Stimulated activated CD4-positive, alpha-beta T cell treated with anti-CD3 and anti-CD28 coated beads, Interleukin-1b, Interleukin-23, amount 100 ng/mL, for 1 hour (primary cell): Measurements from ENCODE around the gene FOXE3.

Source experiments
- DNase-seq, 2 donors: peaks; one replicate each; pipeline ENCODE4 v3.0.0-alpha.2; 2020; ENCODE audit warnings: low read depth in 2 of 2

Gene FOXE3

DNA sequence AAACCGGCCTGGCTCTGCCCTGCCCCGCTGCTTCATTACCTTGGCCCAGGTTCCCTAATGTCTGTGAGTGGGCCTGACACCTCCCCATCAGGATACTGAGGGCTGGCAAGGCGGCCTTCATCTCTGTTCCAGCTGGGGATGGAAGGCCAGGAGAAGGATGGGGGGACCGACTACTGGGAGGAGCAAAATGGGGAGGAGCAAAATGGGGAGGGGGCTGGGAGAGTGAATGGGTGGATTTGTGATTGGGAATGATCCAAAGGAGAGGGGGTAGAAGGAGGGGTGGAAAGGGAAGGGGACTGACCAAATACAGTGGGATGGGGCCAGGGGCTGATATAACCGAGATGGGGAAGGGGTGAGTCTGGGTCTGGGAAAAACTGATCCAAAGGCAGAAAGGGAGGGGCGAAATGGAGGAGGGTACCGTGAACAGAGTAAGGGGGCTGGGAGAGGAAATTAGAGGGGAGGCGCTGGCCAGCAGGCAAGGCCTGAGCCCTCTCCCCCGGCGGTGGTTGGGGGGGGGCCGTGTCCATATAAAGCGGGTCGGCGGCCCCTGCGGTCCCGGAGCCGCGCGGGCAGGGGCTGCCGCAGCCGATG lies at the start of gene FOXE3:
Gene FOXE3, plus strand, starts transcription at position 558 of the 591 bp plus-strand sequence. Its CDS starts 31 bp downstream, at position 589.
- no peak for DNase-seq

GRCh38 chr1:47367651-47368050 lies 48.4 kb upstream of the FOXE3 start:
- no peak for DNase-seq

DNA sequence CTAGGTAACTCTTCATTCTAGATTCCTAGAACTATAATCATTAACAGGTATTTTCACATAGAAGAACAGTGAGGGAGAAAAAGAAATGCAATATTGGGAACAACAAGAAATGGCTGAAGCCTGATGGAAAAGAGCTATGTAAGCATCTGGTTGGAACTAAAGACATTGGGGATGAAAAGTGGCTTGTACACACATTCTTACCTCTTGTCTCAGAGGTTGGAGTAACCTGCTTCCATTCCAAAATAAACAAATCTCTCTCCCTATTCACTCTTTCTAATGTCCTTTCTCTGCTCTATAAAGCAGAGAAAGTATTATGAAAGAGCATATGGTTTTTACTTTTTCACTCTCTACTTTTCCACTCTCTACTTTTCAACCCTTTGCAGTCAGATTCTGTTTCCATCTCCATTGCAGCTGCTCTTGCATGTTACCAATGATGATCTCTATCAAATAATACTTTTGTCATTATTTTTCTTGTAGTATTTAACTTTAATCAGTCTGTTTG lies 45.0 kb upstream of the FOXE3 start:
- no peak for DNase-seq

- no peak for DNase-seq
These were observed 41.6 kb upstream of the FOXE3 start for GRCh38 chr1:47374501-47374900.

GRCh38 chr1:47378147-47378546 lies 37.9 kb upstream of the FOXE3 start:
- DNase-seq = no peak

GRCh38 chr1:47380699-47381098 lies 35.4 kb upstream of the FOXE3 start:
- no peak for DNase-seq

DNA sequence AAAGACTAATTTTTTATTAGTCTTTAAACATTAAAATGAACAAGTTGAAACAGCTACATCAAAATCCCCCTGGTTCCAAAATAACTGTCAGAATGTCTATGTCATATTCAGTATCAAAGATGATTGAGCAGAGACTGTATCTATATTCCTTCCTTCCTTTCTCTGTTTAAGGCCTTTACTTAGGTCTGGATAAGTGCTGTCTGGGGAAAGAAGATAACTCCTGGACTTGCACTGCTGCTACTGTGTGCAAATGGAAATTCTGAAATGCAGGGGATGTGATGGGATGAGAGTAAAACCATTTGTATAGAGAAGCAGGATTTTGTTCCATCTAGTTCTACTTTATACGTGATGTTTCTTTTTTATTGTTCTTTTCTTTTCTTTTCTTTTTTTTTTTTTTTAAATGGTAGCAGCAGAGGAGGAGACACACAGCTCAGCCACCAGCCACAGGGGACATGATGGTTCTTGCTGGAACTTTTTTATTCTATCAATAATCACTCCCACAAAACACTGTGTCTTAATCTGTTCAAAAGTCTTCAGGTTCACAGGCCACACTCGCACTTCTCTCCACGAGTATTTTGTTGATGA lies 33.6 kb upstream of the FOXE3 start:
- DNase-seq = no peak

- DNase-seq = no peak
These were observed 32.0 kb upstream of the FOXE3 start for GRCh38 chr1:47384083-47384482.

- no peak for DNase-seq
These were observed 31.1 kb upstream of the FOXE3 start for GRCh38 chr1:47385020-47385419.

DNA sequence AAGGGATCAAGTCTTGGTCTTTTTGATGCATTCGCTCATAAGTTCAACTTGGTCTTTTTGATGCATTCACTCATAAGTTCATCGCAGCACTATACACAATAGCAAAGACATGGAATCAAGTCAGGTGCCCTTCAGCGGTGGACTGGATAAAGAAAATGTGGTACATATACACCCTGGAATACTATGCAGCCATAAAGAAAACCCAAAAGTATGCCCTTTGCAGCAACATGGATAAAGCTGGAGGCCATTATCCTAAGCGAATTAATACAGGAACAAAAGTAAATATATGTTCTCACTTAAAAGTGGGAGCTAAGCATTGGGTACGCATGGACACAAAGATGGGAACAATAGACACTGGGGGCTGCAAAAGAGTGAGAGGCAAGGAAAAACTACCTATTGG lies 29.8 kb upstream of the FOXE3 start:
- DNase-seq = no peak

GRCh38 chr1:47388030-47388890 lies 27.8 kb upstream of the FOXE3 start:
- DNase-seq = no peak

- peak in 1 of 2 donors; percentile 26 for DNase-seq
These were observed 27.2 kb upstream of the FOXE3 start for GRCh38 chr1:47388891-47389238.

DNA sequence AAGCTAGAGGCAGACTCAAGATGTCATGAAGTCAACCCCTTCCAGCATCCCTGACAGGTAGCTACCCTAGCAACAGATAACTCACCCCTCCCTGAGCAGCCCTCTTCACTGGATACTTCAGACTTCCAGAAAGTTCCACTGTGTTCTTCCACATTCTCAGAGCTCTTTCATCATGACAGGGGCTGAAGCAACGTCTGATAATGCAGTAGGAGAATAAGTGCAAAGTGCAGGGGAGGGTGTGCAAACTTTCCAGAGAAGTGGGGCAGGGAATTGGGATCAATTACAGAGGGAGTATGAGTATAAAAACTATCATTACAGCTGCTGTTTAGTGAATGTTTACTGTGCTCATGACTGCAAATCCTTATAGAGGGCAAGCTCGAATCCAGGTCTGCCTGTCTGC lies 26.4 kb upstream of the FOXE3 start:
- no peak for DNase-seq

GRCh38 chr1:47390843-47391242 lies 25.2 kb upstream of the FOXE3 start:
- no peak for DNase-seq

DNA sequence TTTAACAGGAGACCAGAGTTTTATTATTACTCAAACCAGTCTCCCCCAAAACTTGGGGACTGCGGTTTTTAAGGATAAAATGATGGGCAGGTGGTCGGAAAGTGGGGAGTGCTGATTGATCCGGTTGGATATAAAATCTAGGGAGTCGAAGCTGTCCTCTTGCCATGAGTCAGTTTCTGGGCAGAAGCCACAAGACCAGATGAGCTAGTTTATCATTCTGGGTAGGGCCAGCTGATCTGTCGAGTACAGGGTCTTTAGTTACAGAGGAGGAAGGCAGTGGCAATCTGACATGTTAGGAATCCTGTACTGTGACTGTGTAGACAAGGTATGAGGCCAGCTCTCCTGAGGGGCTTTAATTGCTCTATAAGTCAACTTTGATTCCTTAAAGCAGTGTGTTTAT lies 22.9 kb upstream of the FOXE3 start:
- DNase-seq = no peak

DNA sequence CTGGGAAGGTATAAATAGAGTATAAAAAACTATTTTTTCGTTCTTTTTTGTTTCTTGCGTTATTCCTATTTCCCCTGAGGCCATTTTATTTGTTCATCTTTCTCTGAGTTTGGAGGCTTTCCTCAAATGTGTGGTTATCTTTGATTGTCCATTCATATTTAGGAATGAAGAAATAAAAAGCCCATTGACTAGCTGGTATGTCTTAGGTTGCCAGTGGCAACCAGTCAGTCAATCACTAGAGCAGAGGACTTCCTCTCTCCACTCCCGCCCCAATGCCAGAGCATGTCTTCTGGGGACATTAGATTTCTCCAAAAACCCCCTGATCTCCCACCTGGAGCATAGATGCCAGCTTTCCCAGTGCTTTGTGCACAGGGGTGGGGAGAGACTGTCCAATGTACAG lies 20.7 kb upstream of the FOXE3 start:
- DNase-seq = no peak

- no peak for DNase-seq
These were observed 19.4 kb upstream of the FOXE3 start for GRCh38 chr1:47396671-47397196.

- DNase-seq = no peak
These were observed 16.8 kb upstream of the FOXE3 start for GRCh38 chr1:47399138-47399845.

DNA sequence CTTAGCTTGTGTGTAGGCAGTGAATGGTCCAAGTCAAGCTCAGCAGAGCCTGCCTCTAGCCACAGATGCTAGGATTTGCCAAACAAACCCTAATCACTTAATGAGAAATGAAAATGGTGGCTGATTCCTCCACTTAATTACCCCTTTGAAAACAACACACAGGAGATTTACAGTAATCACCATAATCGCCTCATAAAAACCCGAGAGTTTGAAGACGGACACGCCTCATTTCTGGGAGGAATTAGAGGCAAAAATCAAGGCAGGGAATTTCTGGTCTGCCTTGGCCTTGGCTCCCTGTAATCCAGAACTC lies 16.3 kb upstream of the FOXE3 start:
- no peak for DNase-seq

DNA sequence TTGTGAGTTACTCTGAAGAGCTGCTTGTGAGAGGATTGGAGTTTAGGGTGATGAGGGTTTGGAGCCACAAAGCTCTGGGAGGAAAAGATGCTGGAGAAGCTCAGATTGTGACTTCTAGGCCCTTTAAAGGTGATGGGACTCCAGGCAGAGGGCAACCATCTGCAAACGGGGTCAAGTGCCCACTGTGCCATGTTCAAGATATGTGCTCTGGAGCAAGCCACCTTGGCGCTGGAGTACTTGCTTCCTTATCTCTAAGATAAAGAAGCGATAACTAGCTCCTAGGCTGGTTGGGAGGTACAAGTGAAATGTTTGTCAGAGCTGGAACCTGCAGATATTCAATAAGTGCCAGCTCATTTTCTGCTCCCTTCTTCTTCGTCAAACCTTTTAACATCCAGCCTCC lies 14.3 kb upstream of the FOXE3 start:
- no peak for DNase-seq

DNA sequence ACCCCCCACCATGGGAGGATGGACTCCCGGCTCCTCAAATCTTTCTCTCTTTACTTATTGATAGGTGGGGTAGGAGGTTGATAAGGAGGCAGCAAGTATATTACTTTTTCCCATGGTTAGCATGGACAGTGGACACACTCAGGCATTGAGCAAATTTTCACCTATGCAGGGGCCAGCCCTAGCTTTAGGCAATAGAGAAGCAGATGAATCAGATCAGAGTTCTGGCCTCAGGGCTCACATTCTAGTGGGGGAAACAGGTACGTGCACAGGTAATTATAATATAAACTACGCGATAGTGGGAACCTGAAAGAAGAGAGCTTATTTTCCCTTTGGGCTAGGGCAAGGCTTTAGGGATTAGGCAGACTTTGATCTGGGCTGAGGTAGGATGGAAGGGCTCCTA lies 13.5 kb upstream of the FOXE3 start:
- no peak for DNase-seq

- no peak for DNase-seq
These were observed 12.7 kb upstream of the FOXE3 start for GRCh38 chr1:47403321-47403910.
